Mesendoderm (in vitro differentiated cells): ENCODE results near the gene DSG2.

Experiments used
- DNase-seq: peaks from one replicate; pipeline ENCODE4 v3.0.0; 2013
- H2AK5ac ChIP-seq: 2 replicates; pipeline ENCODE4 v1.6.1; 2013; ENCODE audit warnings: low read length, inconsistent platforms
- H2BK120ac ChIP-seq: 2 replicates; pipeline ENCODE4 v1.6.1; 2013; ENCODE audit warnings: low read depth, mild to moderate bottlenecking, low read length, moderate library complexity, mixed read lengths
- H2BK15ac ChIP-seq: replicated peaks from 2 replicates; pipeline ENCODE4 v1.6.1; 2013; ENCODE audit warnings: low read depth, mild to moderate bottlenecking, moderate library complexity
- H2BK5ac ChIP-seq: 2 replicates; pipeline ENCODE4 v1.6.1; 2013; ENCODE audit warnings: low read length, inconsistent platforms
- H3K18ac ChIP-seq: 2 replicates; pipeline ENCODE4 v1.6.1; 2013; ENCODE audit warnings: mild to moderate bottlenecking, low read length, mixed read lengths
- H3K23ac ChIP-seq: one replicate; pipeline ENCODE4 v1.6.1; 2013; ENCODE audit warnings: low read length
- H3K27ac ChIP-seq: 2 replicates; pipeline ENCODE4 v1.5.1; 2013; ENCODE audit warnings: low read depth, mild to moderate bottlenecking, inconsistent platforms, low read length, moderate library complexity
- H3K27me3 ChIP-seq: 2 replicates; pipeline ENCODE4 v1.6.1; 2013; ENCODE audit warnings: low read length, control low read depth, mild to moderate bottlenecking, inconsistent platforms; ENCODE audit not compliant: insufficient read depth, poor library complexity
- H3K36me3 ChIP-seq: 2 replicates; pipeline ENCODE4 v1.6.1; 2013; ENCODE audit warnings: low read length, inconsistent platforms; ENCODE audit not compliant: control insufficient read depth, insufficient read depth
- H3K4ac ChIP-seq: one replicate; pipeline ENCODE4 v1.6.1; 2013; ENCODE audit warnings: low read depth, mild to moderate bottlenecking, low read length, moderate library complexity
- H3K4me1 ChIP-seq: 2 replicates; pipeline ENCODE4 v1.6.1; 2013; ENCODE audit warnings: low read depth, low read length, inconsistent platforms; ENCODE audit not compliant: control insufficient read depth
- H3K4me2 ChIP-seq: 2 replicates; pipeline ENCODE4 v1.6.1; 2013; ENCODE audit warnings: low read length
- H3K4me3 ChIP-seq: 2 replicates; pipeline ENCODE4 v1.5.1; 2013; ENCODE audit warnings: mild to moderate bottlenecking, low read length
- H3K56ac ChIP-seq: one replicate; pipeline ENCODE4 v1.6.1; 2013; ENCODE audit warnings: low read length
- H3K79me1 ChIP-seq: 2 replicates; pipeline ENCODE4 v1.6.1; 2013; ENCODE audit warnings: low read length, inconsistent platforms
- H3K79me2 ChIP-seq: 2 replicates; pipeline ENCODE4 v1.6.1; 2013; ENCODE audit warnings: mild to moderate bottlenecking, low read length; ENCODE audit not compliant: control insufficient read depth, insufficient read depth
- H3K9ac ChIP-seq: 2 replicates; pipeline ENCODE4 v1.6.1; 2013; ENCODE audit warnings: low read length, inconsistent platforms
- H4K5ac ChIP-seq: one replicate; pipeline ENCODE4 v1.6.1; 2013; ENCODE audit warnings: low read length
- H4K8ac ChIP-seq: one replicate; pipeline ENCODE4 v1.6.1; 2013; ENCODE audit warnings: low read depth, mild to moderate bottlenecking, control low read depth, low read length, moderate library complexity
- WGBS: extraction: QIAGEN DNeasy Blood & Tissue Kit; methylation state at CpG from one replicate; pipeline ENCODE4 v1.1.7; 2013; ENCODE audit warnings: low lambda C conversion rate, missing lambda C conversion rate; ENCODE audit not compliant: insufficient coverage; ENCODE audit errors: extremely low coverage; 5-methylcytosine and 5-hydroxymethylcytosine counted together

DSG2 gene

DNA sequence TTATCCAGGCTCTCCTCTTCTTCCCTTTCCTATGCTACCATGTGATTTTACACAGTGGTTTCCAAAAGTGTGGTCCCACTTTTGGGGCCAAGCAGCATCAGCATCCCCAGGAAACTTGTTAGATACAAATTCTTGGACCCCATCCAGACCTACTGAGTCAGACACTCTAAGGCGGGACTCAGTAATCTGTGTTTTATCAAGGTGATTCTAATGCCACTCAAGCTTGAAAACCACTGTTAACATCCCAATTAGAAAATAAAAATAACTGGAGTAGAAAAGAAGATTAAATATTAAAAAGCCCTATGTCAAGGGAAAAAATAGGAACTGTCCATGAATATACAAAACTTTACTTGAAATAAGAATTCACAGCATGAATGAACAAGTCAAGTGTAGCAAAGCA lies 10.8 kb downstream of the DSG2 start:
- Histone ChIP-seq H3K56ac (no peak overlapping the region), H2BK5ac (no peak overlapping the region), H3K27ac (no peak overlapping the region), H3K23ac (no peak overlapping the region), H3K36me3 (no peaks in the 10 kb centered on the region), H4K8ac (no peak overlapping the region), H3K4ac (no peak overlapping the region), H3K27me3 (no peaks in the 10 kb centered on the region), H2BK120ac (no peak overlapping the region), H3K4me2 (no peak overlapping the region), H3K18ac (no peak overlapping the region), H3K4me1 (peaks cover 11% of the 10 kb centered on the region), H3K79me1 (peaks cover 22% of the 10 kb centered on the region), H2BK15ac (no peak overlapping the region), H2AK5ac (no peak overlapping the region), H3K9ac (no peak overlapping the region), H3K79me2 (peaks cover 46% of the 10 kb centered on the region), H4K5ac (no peak overlapping the region), H3K4me3 (no peak overlapping the region)
- DNase-seq = no peak
- WGBS = no CpG with 5 or more reads among the region's 1 CpG

DNA sequence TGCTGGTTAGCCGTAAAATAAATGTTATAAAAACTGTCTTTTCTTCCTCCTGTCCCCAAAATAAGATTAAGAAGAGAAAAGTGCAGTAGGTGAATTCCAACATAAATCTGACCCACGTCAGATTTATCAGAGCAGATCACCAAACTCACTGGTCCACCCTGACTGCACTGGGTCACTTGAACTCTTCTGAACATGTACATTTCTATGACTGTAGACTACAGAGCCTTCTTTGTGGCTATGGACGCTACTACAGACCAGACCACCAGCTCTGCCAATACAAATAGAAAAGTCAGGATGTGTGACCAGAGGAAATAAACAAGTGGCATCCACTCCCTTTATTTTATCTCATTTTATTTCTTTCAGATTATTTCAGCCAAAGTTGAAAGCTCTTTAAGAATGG lies 11.6 kb downstream of the DSG2 start:
- Histone ChIP-seq H3K18ac (no peak overlapping the region), H3K27ac (no peak overlapping the region), H3K4me3 (no peak overlapping the region), H2AK5ac (no peak overlapping the region), H3K9ac (no peak overlapping the region), H3K27me3 (no peaks in the 10 kb centered on the region), H3K79me1 (peaks cover 16% of the 10 kb centered on the region), H3K79me2 (peaks cover 41% of the 10 kb centered on the region), H2BK5ac (no peak overlapping the region), H4K5ac (no peak overlapping the region), H3K4ac (no peak overlapping the region), H3K36me3 (no peaks in the 10 kb centered on the region), H3K23ac (no peak overlapping the region), H4K8ac (no peak overlapping the region), H3K4me2 (no peak overlapping the region), H3K4me1 (peaks cover 12% of the 10 kb centered on the region), H3K56ac (no peak overlapping the region), H2BK120ac (no peak overlapping the region), H2BK15ac (no peak overlapping the region)
- no CpG with 5 or more reads among the region's 3 CpGs for WGBS
- DNase-seq = no peak

DNA sequence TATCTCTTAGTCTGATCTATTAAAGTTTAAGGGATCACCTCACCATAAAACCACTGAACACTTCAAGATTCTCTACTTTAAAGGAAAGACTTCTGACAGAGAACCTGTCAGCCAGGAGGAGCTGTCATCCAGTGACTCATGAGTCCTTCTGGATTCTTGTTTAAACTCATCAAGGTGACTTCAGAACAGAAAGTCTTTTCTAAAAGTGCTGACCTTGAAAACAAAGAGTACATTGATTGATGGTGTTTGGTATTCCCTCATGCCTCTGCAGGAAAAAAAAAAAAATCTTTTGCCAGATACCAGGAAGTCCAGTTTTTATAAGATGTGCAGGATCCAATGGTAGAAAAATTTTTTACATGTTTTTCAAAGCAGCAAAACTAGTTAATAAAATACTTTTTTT lies 12.3 kb downstream of the DSG2 start:
- no peak overlapping the region for H3K9ac ChIP-seq
- no peak overlapping the region for H4K8ac ChIP-seq
- H3K18ac ChIP-seq = no peak overlapping the region
- H4K5ac ChIP-seq = no peak overlapping the region
- no peaks in the 10 kb centered on the region for H3K36me3 ChIP-seq
- DNase-seq = no peak
- H3K4me3 ChIP-seq = no peak overlapping the region
- H3K79me1 ChIP-seq = peaks cover 14% of the 10 kb centered on the region
- H3K27me3 ChIP-seq = no peaks in the 10 kb centered on the region
- no peak overlapping the region for H3K4me2 ChIP-seq
- no peak overlapping the region for H2BK120ac ChIP-seq
- H2AK5ac ChIP-seq = no peak overlapping the region
- H3K4ac ChIP-seq = no peak overlapping the region
- H3K23ac ChIP-seq = no peak overlapping the region
- H2BK5ac ChIP-seq = no peak overlapping the region
- H2BK15ac ChIP-seq = no peak overlapping the region
- peaks cover 12% of the 10 kb centered on the region for H3K4me1 ChIP-seq
- peaks cover 37% of the 10 kb centered on the region for H3K79me2 ChIP-seq
- H3K27ac ChIP-seq = no peak overlapping the region
- H3K56ac ChIP-seq = no peak overlapping the region

DNA sequence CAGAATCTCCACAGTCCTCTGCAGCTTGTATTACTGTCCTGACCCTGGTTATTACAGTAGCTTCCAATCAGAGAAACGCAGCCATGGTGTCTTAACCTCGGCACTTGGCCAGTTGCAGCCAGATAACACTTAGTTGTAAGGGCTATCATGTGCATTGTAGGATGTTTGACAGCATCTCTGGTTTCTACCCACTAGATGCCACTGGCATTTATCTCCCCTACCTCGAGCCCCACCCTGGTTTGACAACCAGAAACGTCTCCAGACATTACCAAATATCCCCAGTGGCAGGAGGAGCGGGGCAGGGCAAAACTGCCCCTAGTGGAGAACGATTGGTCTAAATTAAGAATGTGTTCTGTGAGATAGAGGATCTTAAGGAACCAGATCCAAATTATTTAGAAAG lies 13.1 kb downstream of the DSG2 start:
- Histone ChIP-seq H3K23ac (no peak overlapping the region), H2AK5ac (no peak overlapping the region), H3K4ac (no peak overlapping the region), H3K79me1 (peaks cover 17% of the 10 kb centered on the region), H3K4me1 (peaks cover 15% of the 10 kb centered on the region), H3K27me3 (no peaks in the 10 kb centered on the region), H3K56ac (no peak overlapping the region), H3K18ac (no peak overlapping the region), H3K4me2 (no peak overlapping the region), H4K8ac (no peak overlapping the region), H3K9ac (no peak overlapping the region), H2BK5ac (no peak overlapping the region), H3K27ac (no peak overlapping the region), H2BK15ac (no peak overlapping the region), H3K79me2 (peaks cover 38% of the 10 kb centered on the region), H2BK120ac (no peak overlapping the region), H3K36me3 (no peaks in the 10 kb centered on the region), H3K4me3 (no peak overlapping the region), H4K5ac (no peak overlapping the region)
- no peak for DNase-seq
- no CpG with 5 or more reads among the region's 6 CpGs for WGBS

DNA sequence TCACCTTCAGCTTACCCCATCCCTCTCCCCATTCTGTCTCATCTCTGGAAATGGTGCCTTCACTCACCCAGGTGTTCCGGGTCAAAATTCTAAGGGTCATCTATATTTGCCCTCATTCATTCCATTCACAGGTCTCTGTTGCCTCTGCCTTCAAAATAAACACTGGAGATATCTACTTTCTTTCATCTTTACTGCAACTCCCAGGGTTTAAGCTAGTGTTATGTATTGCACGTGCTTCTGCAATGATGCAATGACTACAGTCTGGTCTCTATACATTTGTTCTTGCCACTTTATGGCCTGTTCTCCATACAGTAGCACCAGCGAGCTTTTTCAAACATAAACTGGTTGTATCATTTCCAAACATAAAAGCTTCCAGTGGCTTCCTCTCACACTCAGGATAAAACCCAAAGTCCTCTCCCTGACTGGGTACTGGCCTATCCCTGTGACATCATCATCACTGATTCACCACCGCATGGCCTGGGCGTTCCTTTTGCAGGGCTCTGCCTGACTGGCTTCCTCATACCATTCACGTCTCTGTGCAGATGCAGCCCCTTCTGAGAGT lies 14.3 kb downstream of the DSG2 start:
- no peak overlapping the region for H2AK5ac ChIP-seq
- no peak overlapping the region for H3K9ac ChIP-seq
- H3K56ac ChIP-seq = peak overlapping the region; percentile 10
- H3K4me3 ChIP-seq = no peak overlapping the region
- peak overlapping the region; percentile 4 for H3K27ac ChIP-seq
- H2BK120ac ChIP-seq = no peak overlapping the region
- no peak overlapping the region for H2BK15ac ChIP-seq
- H2BK5ac ChIP-seq = no peak overlapping the region
- H3K27me3 ChIP-seq = no peaks in the 10 kb centered on the region
- peaks cover 22% of the 10 kb centered on the region for H3K79me1 ChIP-seq
- H3K36me3 ChIP-seq = no peaks in the 10 kb centered on the region
- DNase-seq = peak; percentile 88
- peaks cover 39% of the 10 kb centered on the region for H3K79me2 ChIP-seq
- H3K23ac ChIP-seq = no peak overlapping the region
- H3K4me1 ChIP-seq = peaks cover 16% of the 10 kb centered on the region
- no peak overlapping the region for H3K4me2 ChIP-seq
- WGBS = no CpG with 5 or more reads among the region's 6 CpGs
- no peak overlapping the region for H4K8ac ChIP-seq
- no peak overlapping the region for H3K4ac ChIP-seq
- H4K5ac ChIP-seq = no peak overlapping the region
- no peak overlapping the region for H3K18ac ChIP-seq

DNA sequence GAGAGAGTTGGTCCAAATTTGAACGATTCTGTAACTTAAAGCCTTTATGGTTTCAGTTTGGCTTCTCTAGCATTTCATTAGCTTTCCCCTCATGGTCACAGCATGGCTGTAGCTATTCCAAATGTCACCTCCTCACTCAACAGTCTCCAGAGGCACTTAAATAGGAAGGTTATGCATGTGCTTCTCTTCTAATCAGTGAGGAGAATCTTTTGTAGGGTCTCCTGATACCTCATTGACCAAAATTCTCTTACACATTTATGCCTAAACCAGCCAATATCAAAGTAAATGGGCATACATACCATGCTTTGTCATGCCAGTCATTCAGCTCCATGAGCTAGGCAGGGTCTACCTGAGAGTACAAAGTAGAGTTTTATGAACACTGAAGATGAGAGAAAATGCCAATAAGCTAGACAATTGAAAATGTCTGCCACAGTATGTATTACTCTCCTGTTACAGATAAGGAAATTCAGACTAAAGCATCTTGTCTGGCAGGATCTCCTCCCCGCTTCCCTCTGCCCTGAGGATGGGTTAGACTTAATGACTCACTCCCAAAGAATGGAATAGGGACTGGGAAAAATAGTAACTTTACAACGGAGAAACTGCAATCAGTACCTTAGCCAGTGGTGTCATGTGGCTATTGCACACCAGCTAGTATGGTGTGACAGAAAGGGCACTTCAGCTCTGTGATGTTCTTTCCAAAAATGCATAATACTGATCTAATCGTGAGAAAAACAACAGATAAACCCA lies 15.4 kb downstream of the DSG2 start:
- Histone ChIP-seq H3K27ac (peak overlapping the region; percentile 66), H3K79me2 (peaks cover 43% of the 10 kb centered on the region), H3K23ac (no peak overlapping the region), H3K18ac (peak overlapping the region; percentile 87), H3K4me1 (peaks cover 16% of the 10 kb centered on the region), H3K79me1 (peaks cover 26% of the 10 kb centered on the region), H2BK15ac (no peak overlapping the region), H2BK120ac (no peak overlapping the region), H3K9ac (no peak overlapping the region), H3K27me3 (no peaks in the 10 kb centered on the region), H2AK5ac (no peak overlapping the region), H2BK5ac (no peak overlapping the region), H3K4me2 (no peak overlapping the region), H3K56ac (peak overlapping the region; percentile 4), H4K8ac (no peak overlapping the region), H3K4me3 (no peak overlapping the region), H3K4ac (no peak overlapping the region), H3K36me3 (no peaks in the 10 kb centered on the region), H4K5ac (no peak overlapping the region)
- peak; percentile 96 for DNase-seq
- no CpG with 5 or more reads among the region's 4 CpGs for WGBS
